Right lobe of liver (tissue), 6 donors: ENCODE results near the gene SYTL4. TPM values are rescaled to one million over a fixed set of nuclear protein-coding genes. Genes with fewer than 3 reads are reported as not detected.

Source experiments
- ATAC-seq, 4 donors: fragments of 200-7000 bp; cut with Tn5 transposase; one replicate each; pipeline ENCODE4 v1.9.1; 2020; ENCODE audit warnings: mild to moderate bottlenecking in 4 of 4, moderate library complexity in 4 of 4
- DNase-seq, 3 donors: peaks; one replicate each; pipeline ENCODE4 v3.0.0-alpha.2; 2020
- H3K27ac ChIP-seq, 3 donors: fragments of 200-600 bp; one replicate each; pipeline ENCODE4 v1.8.0; 2022
- H3K27me3 ChIP-seq, 2 donors: fragments of 200-600 bp; one replicate each; pipeline ENCODE4 v1.8.0; 2022
- H3K36me3 ChIP-seq, 4 donors: fragments of 200-600 bp; sonication (generic) in 1 of 4; one replicate each; pipeline versions ENCODE4 v1.5.1 to v1.8.0; 2017 to 2022; ENCODE audit warnings: control low read depth in 1 of 4
- H3K4me1 ChIP-seq, 4 donors: fragments of 200-600 bp; sonication (generic) in 1 of 4; one replicate each; pipeline versions ENCODE4 v1.5.1 to v1.8.0; 2017 to 2022; ENCODE audit warnings: control low read depth in 1 of 4
- H3K4me3 ChIP-seq, 3 donors: fragments of 200-600 bp; one replicate each; pipeline ENCODE4 v1.8.0; 2022
- H3K9me3 ChIP-seq, 4 donors: fragments of 200-600 bp; sonication (generic) in 1 of 4; one replicate each; pipeline versions ENCODE4 v1.5.1 to v1.8.0; 2017 to 2022; ENCODE audit warnings: control low read depth in 1 of 4
- POLR2A ChIP-seq: fragments of 450-650 bp; IDR thresholded peaks from one replicate; pipeline ENCODE4 v1.6.1; 2017; ENCODE audit warnings: antibody characterized with exemption, mild to moderate bottlenecking
- WGBS: methylation state at CpG from one replicate; pipeline ENCODE4 v1.1.6; 2018; ENCODE audit warnings: low coverage, low lambda C conversion rate; ENCODE audit not compliant: insufficient coverage; ENCODE audit errors: missing lambda C conversion rate; 5-methylcytosine and 5-hydroxymethylcytosine counted together
- intact Hi-C, 2 donors: fragments of 100-400 bp; cut with DNase I; formaldehyde crosslinking; loops; one replicate each; pipeline versions ENCODE4 v1.11.2 to v1.14.1; 2022
- total RNA-seq, 6 experiments: library from RNA; depleted of rRNA in 2 of 6; stranded (reverse); fragments of >200 nt in 2 of 6; fragmentation: NEBNext Ultra II Directional in 3 of 6; extraction: Animal tissue kit (Norgen Biotek cat#: 25700) in 3 of 6; gene quantifications; one replicate each; pipeline versions ENCODE4 v1.1.0 to v1.2.4, GENCODE V29; 2016 to 2023
- TF ChIP-seq, protein P1 (sequence below), 4 donors: fragments of 200-600 bp in 3 of 4; fragments of 450-650 bp in 1 of 4; IDR thresholded peaks; one replicate each; pipeline versions ENCODE4 v1.5.1 to v1.8.0; 2016 to 2022; ENCODE audit warnings: antibody characterized with exemption in 4 of 4, mild to moderate bottlenecking in 2 of 4
- donor health status: DM: no; HTN: yes; CAD: no.
- donor health status: DM: no; HTN: no; CAD: no.
- donor health status: DM: no; HTN: no; CAD: no.
- donor health status: DM: no; HTN: yes; CAD: no.
- donor health status: DM: no; HTN: yes; CAD: no.

SYTL4 gene
- total RNA-seq, 6 experiments from 2014 or later, result 7.0 to 24.0 (median 15.2) TPM

DNA sequence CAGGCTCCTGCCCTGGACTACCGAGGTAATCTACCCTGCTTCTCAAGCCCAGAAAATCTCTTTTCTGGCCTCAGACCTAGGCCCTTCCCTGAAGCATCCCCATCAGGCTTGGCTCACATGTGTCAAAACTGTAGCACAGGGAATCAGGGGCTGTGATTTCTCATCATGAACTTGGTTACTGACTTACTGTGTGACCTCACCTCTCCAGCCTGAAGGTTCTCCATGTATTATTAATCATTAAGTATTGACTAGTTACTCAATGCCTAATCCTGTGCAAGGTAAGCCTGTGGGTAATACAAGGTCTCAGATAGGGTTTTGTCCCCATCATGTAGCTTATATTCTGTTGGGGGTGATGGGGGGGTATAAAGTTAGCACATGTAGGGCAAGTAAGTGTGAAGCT lies 81.1 kb downstream of the SYTL4 start:
- 44% methylated on average over 1 of the region's 1 CpG for WGBS
- H3K36me3 ChIP-seq, result no peaks in the 10 kb centered on the region
- H3K9me3 ChIP-seq, result no peaks in the 10 kb centered on the region
- no peaks in the 10 kb centered on the region for H3K27me3 ChIP-seq
- H3K27ac ChIP-seq, result peak overlapping the region; percentile 80 to 83 (median 82)
- TF ChIP-seq, protein P1, sequence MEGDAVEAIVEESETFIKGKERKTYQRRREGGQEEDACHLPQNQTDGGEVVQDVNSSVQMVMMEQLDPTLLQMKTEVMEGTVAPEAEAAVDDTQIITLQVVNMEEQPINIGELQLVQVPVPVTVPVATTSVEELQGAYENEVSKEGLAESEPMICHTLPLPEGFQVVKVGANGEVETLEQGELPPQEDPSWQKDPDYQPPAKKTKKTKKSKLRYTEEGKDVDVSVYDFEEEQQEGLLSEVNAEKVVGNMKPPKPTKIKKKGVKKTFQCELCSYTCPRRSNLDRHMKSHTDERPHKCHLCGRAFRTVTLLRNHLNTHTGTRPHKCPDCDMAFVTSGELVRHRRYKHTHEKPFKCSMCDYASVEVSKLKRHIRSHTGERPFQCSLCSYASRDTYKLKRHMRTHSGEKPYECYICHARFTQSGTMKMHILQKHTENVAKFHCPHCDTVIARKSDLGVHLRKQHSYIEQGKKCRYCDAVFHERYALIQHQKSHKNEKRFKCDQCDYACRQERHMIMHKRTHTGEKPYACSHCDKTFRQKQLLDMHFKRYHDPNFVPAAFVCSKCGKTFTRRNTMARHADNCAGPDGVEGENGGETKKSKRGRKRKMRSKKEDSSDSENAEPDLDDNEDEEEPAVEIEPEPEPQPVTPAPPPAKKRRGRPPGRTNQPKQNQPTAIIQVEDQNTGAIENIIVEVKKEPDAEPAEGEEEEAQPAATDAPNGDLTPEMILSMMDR (IDR thresholded peaks at IDR 0.05), result no peak
- no peak for TF ChIP-seq POLR2A
- H3K4me1 ChIP-seq, result peaks cover 0 to 34% (median 10%) of the 10 kb centered on the region in 4 donors
- H3K4me3 ChIP-seq, result no peak overlapping the region
- no peak for DNase-seq
- ATAC-seq, result peak in 3 of 4 donors; percentile 33 to 48 (median 43)
- intact Hi-C loops, result no loop called here

DNA sequence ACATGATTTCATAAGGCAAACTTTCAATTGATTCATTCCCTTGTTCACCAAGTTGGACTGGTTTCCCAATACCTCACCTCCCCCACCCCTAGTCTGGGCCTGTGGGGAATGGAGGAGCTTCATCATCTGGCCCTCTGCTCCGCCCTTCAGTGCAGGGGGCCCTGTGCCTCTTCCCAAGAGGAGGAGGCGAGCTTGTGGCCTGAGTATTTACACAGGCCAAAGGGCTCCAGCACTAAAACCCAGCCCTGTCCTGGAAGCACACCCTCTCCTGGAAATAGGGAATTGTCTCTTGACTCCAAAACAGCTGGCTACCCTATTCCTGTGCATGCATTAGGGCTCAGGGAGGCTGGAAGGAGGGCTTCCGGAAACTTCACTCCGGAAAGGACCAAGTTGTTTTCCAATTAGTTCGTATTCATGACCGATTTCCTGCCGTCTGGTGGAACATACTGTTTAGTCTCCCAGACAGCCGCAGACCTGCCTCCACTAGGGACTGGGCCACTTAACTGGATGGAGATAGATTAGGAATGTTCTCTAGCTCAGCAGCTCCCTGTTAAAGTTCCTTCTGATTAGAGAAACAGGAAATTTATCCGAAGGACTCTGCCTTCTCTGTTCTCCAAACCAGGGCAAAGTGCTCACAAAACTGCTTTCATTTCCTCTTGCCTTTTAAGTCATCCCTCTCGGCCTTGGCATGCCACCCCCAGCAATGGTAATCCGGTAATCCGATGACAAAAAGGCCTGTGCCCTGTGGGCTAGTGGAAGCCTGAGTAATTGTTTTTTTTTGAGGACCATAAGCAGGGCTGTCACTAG lies 82.2 kb downstream of the SYTL4 start:
- intact Hi-C loops, result no loop called here

DNA sequence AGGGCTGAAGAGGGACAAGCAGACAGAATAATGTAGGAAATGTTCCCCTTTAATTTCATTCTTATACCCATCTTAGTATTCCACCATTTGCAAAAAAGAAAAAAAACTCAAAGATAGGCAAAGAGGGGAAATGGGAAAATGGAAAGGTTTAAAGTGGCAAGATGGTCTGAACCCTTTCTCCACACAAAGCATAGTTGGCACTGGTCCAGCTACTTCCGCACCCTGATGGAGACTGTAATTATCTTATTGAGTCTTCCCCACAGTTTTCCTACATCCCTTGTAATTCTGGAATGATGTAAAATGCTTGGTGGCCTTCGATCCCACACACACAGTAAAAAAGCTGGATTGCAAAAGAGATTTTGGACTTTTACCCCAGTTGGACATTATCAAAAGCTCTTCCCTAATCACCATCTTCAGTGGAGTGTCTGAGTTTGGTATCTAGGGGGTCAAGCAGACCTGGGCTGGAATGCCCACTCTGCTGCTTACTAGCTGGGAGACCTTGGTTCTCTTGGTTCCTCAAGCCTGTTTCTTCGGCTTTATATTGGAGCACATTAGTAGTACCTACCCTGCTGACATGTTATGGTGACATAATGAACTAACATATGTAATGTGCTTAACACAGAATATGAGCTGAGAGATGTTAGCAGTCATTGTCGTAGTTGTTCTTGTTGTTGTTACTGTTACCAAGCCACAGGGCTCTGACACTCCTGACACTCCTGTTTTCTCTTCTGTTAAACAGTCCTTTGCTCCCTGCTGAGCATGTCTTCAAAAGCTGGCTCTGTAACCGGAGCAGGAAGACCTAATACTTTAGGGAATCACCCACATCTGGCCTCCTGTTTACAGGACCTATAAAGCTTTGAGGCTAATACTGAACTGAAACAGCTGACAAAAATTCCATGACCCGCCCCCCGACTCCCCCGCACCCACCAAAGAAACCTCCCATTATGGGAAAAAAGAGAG lies 83.2 kb downstream of the SYTL4 start:
- peak; percentile 27 to 62 (median 38) for ATAC-seq
- TF ChIP-seq, protein P1 (IDR thresholded peaks at IDR 0.05), result no peak
- TF ChIP-seq POLR2A, result no peak
- H3K27me3 ChIP-seq, result no peaks in the 10 kb centered on the region
- H3K4me1 ChIP-seq, result peaks cover 0 to 34% (median 10%) of the 10 kb centered on the region in 4 donors
- no peak for DNase-seq
- H3K4me3 ChIP-seq, result no peak overlapping the region
- WGBS, result 19% methylated on average over 8 of the region's 8 CpGs
- H3K9me3 ChIP-seq, result no peaks in the 10 kb centered on the region
- H3K36me3 ChIP-seq, result no peaks in the 10 kb centered on the region
- intact Hi-C loops, result no loop called here
- peak overlapping the region; percentile 80 to 83 (median 82) for H3K27ac ChIP-seq

More for the DNA sequence above, 82.2 kb downstream of the SYTL4 start:
- H3K27me3 ChIP-seq, result no peaks in the 10 kb centered on the region
- H3K4me3 ChIP-seq, result no peak overlapping the region
- ATAC-seq, result peak; percentile 75 to 92 (median 84)
- H3K36me3 ChIP-seq, result no peaks in the 10 kb centered on the region
- H3K27ac ChIP-seq, result peak overlapping the region; percentile 80 to 83 (median 82)
- no peaks in the 10 kb centered on the region for H3K9me3 ChIP-seq
- peak; percentile 77 to 90 (median 88) for DNase-seq
- H3K4me1 ChIP-seq, result peaks cover 0 to 34% (median 10%) of the 10 kb centered on the region in 4 donors
- TF ChIP-seq POLR2A, result no peak
- TF ChIP-seq, protein P1 (IDR thresholded peaks at IDR 0.05), result no peak
- WGBS, result 41% methylated on average over 12 of the region's 12 CpGs

DNA sequence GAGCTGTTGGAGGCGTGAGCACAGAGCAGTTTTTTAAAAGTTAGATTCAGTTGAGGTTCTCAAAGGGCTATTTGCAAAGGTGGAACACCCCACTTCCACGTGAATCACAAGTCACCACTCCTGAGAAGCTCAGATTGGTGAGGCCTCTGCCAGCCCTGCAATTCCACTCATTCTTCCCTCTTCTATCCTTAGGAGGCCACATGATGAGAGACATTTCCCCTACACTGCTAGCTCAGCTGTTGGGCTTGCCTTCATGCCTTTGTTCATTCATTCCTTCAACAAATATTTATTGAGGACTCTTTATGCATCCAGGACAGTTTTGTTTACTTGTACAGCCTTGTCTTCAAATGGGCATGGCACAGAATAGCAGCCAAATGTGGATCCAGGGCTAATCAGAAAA lies 84.2 kb downstream of the SYTL4 start:
- Histone ChIP-seq H3K4me3 (no peak overlapping the region), H3K9me3 (no peaks in the 10 kb centered on the region), H3K27me3 (no peaks in the 10 kb centered on the region), H3K27ac (peak overlapping the region; percentile 80 to 83 (median 82)), H3K4me1 (peaks cover 0 to 34% (median 10%) of the 10 kb centered on the region in 4 donors), H3K36me3 (no peaks in the 10 kb centered on the region)
- intact Hi-C loops, result no loop called here
- ATAC-seq (peak in 2 of 4 donors; percentile 12 to 27), DNase-seq (no peak)
- 25% methylated on average over 2 of the region's 2 CpGs for WGBS
- TF ChIP-seq, protein P1 (IDR thresholded peaks at IDR 0.05), result no peak
- no peak for TF ChIP-seq POLR2A
